LNCAP (cell line): ENCODE results near the gene BCAP31.

Source experiments
- CTCF ChIP-seq: fragments of 450-650 bp; IDR thresholded peaks from 2 replicates; pipeline ENCODE4 v1.5.1; 2017; ENCODE audit warnings: mild to moderate bottlenecking

The BCAP31 gene

DNA sequence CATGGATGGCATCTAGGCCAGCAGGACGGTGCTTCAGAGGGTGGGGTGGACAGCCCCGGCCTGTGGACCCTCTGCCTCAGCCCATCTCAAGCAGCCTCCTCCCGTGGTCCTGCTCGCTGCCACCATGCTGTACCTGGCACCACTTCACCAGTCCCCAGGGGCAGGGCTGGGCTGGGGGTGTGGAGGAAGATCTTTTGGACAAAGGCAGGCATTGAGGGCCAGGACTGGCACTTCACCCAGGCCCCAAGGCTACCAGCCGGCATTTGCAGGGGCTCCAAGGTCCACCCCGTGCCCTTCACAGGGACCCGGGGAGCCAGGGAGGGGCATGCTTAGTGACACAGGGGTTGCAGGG is 40.6 kb upstream of the BCAP31 start:
- no peak for TF ChIP-seq CTCF

GRCh38 chrX:153763989-153764755 is 40.0 kb upstream of the BCAP31 start, which contains the start of gene PLXNB3:
TSS of gene PLXNB3 (plus strand) at chrX:153764249. CDS start at chrX:153765536, 1,287 bp downstream.
- TF ChIP-seq CTCF: peak; percentile 81

GRCh38 chrX:153763298-153763932 is 39.2 kb upstream of the BCAP31 start:
- no peak for TF ChIP-seq CTCF

GRCh38 chrX:153762626-153763173 is 38.5 kb upstream of the BCAP31 start:
- TF ChIP-seq CTCF: no peak

- TF ChIP-seq CTCF: no peak
Measured at GRCh38 chrX:153761863-153762262, 37.7 kb upstream of the BCAP31 start.

- TF ChIP-seq CTCF: no peak
Measured at GRCh38 chrX:153755136-153755535, 30.9 kb upstream of the BCAP31 start.

DNA sequence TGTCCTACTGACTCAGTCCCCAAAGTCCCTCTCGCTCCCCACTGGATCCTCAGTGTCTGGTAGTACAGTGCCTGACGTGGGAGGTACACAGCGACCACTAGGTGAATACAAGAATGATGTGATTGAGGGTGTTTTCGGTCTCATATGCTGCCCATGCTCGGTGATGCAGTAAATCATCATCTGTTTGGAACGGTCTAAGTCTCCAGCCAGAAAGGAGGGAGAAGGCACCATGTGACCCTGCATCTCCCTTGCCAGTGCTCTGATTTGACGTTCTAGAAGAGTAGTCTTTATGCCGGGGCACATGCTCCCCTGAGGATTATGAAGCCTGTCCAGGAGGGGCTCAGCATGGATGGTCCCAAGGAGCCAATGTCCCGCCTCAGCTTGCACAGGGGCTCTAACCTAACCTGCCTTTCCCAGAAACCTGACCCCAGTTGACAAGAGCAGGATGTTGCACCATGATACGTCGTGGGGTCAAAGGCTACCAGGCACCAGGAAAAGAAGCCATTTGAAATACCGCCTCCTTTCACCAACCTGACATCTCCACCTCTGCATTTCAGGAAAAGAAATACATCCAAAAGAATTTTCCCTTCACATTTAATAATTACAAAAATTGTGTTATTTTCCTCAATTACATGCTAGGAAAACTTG is 26.1 kb upstream of the BCAP31 start:
- TF ChIP-seq CTCF: no peak
